GM12875 (cell line): ENCODE results near the gene FGR.
"Not testable (repeated sequence)": the region's sequence is repeated elsewhere in the genome, so short reads cannot be mapped to it uniquely, and the experiment has no call there.

Experiments used
- H3K4me3 ChIP-seq: one replicate; pipeline ENCODE4 v1.5.1; 2011; ENCODE audit warnings: low read depth, low read length, control low read depth
- TF ChIP-seq, protein P1 (sequence below): IDR thresholded peaks from 2 replicates; pipeline ENCODE4 v1.5.1; 2011; ENCODE audit warnings: low read depth, mild to moderate bottlenecking, control low read depth, inconsistent platforms, low read length, moderate library complexity, borderline replicate concordance; ENCODE audit not compliant: insufficient read depth

FGR gene

DNA sequence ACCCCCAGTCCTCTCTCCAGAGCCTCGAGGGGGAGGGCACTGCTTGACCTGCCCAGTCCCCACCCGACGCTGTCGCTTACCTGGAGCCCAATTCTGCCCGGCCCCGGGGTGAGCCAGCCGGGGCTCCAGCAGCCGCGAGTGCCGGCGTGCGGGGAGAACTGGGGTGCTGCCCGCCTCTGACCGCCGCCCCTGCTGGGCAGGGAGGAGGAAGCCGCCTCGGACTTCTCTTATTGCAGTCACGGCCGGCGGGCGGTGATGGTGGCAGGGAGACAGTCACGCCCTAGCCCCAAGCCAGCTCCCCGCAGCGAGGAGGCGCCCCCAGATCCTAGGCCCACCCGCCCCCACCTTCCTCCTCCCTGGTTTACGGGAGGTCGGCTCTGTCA is at the start of gene FGR:
FGR (minus strand) TSS at position 201 of the 383 bp plus-strand sequence. CDS start 11,269 bp downstream, outside the sequence.
- peak within 1 kb of the TSS; percentile 76 for H3K4me3 ChIP-seq
- TF ChIP-seq, protein P1, sequence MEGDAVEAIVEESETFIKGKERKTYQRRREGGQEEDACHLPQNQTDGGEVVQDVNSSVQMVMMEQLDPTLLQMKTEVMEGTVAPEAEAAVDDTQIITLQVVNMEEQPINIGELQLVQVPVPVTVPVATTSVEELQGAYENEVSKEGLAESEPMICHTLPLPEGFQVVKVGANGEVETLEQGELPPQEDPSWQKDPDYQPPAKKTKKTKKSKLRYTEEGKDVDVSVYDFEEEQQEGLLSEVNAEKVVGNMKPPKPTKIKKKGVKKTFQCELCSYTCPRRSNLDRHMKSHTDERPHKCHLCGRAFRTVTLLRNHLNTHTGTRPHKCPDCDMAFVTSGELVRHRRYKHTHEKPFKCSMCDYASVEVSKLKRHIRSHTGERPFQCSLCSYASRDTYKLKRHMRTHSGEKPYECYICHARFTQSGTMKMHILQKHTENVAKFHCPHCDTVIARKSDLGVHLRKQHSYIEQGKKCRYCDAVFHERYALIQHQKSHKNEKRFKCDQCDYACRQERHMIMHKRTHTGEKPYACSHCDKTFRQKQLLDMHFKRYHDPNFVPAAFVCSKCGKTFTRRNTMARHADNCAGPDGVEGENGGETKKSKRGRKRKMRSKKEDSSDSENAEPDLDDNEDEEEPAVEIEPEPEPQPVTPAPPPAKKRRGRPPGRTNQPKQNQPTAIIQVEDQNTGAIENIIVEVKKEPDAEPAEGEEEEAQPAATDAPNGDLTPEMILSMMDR: no peak

DNA sequence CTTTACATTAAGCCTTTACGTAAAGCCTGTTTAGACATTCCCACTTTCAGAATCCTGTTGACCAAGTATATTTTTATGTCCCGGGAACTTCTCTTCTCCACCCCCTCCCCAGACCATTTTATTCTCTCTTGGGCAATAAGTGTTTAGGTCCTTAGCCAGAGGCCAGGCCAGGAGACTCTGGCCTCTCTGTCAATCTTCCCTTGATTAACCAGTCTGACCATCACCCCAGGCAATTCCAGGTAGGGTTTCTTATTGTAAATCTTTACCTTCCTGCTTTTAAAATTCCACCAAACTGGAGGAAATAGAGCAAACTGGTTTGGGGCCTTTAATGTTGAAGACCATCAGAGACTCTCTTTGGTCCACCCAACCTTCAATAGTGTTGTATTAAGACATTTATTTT is 49.2 kb upstream of the FGR start:
- H3K4me3 ChIP-seq: no peak overlapping the region
- TF ChIP-seq, protein P1: no peak

DNA sequence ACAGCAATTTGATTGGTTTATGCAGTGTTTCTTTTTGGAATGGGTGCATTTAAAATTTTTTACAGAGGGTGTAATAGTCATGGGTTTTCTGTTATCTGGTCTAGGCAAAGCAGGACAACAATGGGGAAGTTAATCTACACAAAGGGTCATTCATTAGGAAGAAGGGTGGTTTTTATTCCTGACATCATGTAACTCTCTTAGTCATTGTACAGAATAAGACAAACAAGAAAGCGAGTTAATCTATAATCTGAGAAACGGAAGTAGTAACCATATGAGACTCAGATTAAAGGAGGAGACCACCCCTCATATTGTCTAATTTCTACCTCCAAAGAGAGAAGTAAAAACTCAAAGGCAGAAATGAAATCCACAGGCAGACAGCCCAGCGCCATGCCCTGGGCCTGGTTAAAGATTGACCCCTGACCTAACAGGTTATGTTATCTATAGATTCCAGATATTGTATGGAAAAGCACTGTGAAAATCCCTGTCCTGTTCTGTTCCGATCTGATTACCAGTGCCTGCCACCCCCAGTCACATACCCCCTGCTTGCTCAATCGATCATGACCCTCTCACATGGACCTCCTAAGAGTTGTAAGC is 47.5 kb upstream of the FGR start:
- TF ChIP-seq, protein P1: no peak
- H3K4me3 ChIP-seq: no peak overlapping the region

DNA sequence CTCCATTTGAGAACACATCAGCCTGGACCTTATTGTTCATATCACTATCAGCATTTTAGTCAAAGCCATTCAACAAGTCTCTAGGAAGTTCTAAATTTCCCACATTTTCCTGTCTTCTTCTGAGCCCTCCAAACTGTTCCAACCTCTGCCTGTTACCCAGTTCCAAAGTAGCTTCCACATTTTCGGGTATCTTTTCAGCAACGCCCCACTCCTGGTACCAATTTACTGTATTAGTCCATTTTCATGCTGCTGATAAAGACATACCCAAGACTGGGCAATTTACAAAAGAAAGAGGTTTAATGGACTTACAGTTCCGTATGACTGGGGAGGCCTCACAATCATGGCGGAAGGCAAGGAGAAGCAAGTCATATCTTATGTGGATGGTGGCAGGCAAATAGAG is 46.6 kb upstream of the FGR start:
- H3K4me3 ChIP-seq: not testable (repeated sequence)

DNA sequence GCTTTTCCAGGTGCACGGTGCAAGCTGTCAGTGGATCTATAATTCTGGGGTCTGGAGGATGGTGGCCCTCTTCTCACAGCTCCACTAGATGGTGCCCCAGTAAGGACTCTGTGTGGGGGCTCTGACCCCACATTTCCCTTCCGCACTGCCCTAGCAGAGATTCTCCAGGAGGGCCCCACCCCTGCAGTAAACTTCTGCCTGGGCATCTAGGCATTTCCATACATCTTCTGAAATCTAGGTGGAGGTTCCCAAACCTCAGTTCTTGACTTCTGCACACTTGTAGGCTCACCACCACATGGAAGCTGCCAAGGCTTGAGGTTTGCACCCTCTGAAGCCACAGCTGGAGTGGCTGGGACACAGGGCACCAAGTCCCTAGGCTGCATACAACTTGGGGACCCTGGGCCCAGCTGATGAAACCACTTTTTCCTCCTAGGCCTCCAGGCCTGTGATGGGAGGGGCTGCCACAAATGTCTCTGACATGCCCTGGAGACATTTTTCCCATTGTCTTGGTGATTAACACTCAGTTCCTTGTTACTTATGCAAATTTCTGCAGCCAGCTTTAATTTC is 45.3 kb upstream of the FGR start:
- not testable (repeated sequence) for H3K4me3 ChIP-seq

DNA sequence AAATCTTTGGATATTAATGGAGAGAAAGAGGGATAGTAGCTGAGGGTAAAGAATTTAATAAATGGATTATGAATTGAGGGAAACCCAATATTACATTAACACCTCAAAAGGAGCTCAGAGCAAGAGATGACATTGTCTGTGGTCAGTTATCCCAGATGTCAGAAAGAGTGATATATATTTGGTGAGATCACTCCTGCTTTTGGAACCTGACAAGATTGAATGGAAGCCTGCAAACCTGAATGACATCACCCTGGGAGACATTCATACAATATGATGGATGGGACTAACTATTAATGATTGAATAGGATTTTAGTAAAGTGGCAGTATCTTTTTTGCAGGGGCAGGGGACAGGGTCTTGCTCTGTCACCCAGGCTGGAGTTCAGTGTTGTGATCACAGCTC is 43.8 kb upstream of the FGR start:
- TF ChIP-seq, protein P1: no peak
- no peak overlapping the region for H3K4me3 ChIP-seq

DNA sequence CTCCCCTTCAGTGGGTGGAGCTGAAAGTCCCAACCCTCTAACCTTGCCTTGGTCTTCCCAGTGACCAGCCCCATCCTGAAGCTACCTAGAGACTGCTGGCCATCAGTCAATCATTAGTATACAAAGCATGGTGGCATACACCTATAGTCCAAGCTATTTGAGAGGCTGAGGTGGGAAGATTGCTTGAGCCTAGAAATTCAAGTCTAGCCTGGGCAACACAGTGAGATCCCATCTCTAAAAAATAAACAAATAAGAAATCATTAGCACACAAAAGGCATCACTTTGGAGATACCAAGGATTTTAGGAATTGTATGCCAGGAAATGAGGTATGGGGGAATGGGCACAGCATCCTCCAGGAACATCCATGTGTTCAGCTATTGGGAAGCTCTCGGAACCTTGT is 41.4 kb upstream of the FGR start:
- TF ChIP-seq, protein P1: no peak
- no peak overlapping the region for H3K4me3 ChIP-seq

DNA sequence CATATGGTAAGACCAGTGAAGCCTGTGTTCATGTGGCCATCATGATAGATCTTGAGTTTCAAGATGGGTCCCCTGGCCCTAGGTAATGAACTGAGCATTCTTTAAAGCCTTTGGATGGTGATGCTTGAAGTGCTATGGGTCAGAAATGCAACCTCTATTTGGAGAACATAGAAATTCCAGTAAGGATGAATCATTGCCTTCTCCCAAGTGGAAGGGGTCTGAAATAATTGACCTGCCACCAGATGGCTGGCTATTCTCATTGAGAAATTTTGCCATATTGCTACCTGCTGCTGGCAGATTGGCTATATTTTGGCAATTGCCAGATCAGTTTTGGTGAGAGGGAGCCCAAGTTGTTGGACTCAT is 37.7 kb upstream of the FGR start:
- H3K4me3 ChIP-seq: no peak overlapping the region
- TF ChIP-seq, protein P1: no peak
